ENCODE data around the gene CALD1.

DNA sequence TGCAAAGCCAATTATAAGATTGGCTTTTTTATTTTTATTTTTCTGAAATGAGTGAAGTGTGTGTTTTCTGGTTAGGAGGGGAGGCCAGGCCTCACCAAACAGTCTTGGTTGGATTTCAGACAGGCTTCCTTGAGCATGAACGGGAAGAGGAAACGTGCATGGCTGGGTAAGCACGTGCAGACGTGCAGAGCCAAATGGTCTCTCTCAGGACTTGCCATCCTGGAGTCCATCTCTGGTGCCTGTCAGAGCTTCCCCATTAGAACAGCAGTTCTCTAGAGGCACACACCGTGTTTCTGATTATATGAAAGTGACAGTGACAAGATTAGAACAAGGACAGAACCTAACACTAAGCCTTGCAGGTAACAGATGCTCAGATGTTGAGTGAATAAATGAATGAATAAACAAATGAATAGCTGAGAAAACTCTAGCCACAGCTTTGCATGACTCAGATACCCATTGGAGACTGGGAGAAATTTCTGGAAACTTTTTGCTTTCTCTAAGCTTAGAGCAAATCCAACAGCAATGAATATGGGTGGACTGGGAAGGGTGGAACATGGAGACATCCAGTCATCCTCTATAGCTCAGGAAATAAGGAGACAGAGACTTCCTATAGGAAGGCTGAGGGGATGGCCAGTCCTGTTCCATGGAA, 11.8 kb upstream of the CALD1 start:
- TF ChIP-seq, protein P1, sequence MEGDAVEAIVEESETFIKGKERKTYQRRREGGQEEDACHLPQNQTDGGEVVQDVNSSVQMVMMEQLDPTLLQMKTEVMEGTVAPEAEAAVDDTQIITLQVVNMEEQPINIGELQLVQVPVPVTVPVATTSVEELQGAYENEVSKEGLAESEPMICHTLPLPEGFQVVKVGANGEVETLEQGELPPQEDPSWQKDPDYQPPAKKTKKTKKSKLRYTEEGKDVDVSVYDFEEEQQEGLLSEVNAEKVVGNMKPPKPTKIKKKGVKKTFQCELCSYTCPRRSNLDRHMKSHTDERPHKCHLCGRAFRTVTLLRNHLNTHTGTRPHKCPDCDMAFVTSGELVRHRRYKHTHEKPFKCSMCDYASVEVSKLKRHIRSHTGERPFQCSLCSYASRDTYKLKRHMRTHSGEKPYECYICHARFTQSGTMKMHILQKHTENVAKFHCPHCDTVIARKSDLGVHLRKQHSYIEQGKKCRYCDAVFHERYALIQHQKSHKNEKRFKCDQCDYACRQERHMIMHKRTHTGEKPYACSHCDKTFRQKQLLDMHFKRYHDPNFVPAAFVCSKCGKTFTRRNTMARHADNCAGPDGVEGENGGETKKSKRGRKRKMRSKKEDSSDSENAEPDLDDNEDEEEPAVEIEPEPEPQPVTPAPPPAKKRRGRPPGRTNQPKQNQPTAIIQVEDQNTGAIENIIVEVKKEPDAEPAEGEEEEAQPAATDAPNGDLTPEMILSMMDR (IDR thresholded peaks at IDR 0.05; ENCODE audit: low read depth, low read length, poor library complexity, severe bottlenecking): no peak
- no peak for TF ChIP-seq EZH2phosphoT487 (IDR thresholded peaks at IDR 0.05; ENCODE audit: borderline replicate concordance, low read length)
